Astrocyte (in vitro differentiated cells and primary cell): ENCODE data around the gene MYOM3.

Experiments
- CTCF ChIP-seq: IDR thresholded peaks from 2 replicates; pipeline ENCODE4 v1.5.1; 2011; ENCODE audit warnings: low read depth, mild to moderate bottlenecking, inconsistent platforms, low read length, moderate library complexity; ENCODE audit not compliant: insufficient read depth
- EZH2 ChIP-seq: IDR thresholded peaks from 2 replicates; pipeline ENCODE4 v1.6.1; 2012; ENCODE audit warnings: mild to moderate bottlenecking, low read length, inconsistent platforms; ENCODE audit not compliant: insufficient read depth

GRCh38 chr1:24156542-24157260, 44.8 kb upstream of the MYOM3 start:
- no peak for TF ChIP-seq EZH2
- no peak for TF ChIP-seq CTCF
